BJ (cell line): ENCODE results near the gene APOC1. TPM values are rescaled to one million over a fixed set of nuclear protein-coding genes. Genes with fewer than 3 reads are reported as not detected.
A peak's percentile ranks its signal among the peaks of the same experiment; 100 is the strongest.
"Not testable (repeated sequence)": the region's sequence is repeated elsewhere in the genome, so short reads cannot be mapped to it uniquely, and the experiment has no call there.

Experiments
- CTCF ChIA-PET: fragments of 350-600 bp; formaldehyde crosslinking; extraction: SDS; loops from one replicate; lab custom pipeline; 2021; ENCODE audit warnings: antibody characterized with exemption, inconsistent platforms; lab: Yijun Ruan, JAX
- POLR2A ChIA-PET: fragments of 300-600 bp; sonication (Branson Sonifier 250); formaldehyde crosslinking; extraction: SDS; loops from one replicate; lab custom pipeline; 2021; ENCODE audit warnings: antibody characterized with exemption; lab: Charles Lee
- DNase-seq: peaks from one replicate; pipeline ENCODE4 v3.0.0-alpha.2; 2011; ENCODE audit warnings: low read depth
- H3K27me3 ChIP-seq: 2 replicates; pipeline ENCODE4 v1.6.0; 2011; ENCODE audit warnings: low read length; ENCODE audit not compliant: control insufficient read depth, insufficient read depth
- H3K36me3 ChIP-seq: 2 replicates; pipeline ENCODE4 v1.5.1; 2011; ENCODE audit warnings: low read length; ENCODE audit not compliant: control insufficient read depth, insufficient read depth
- H3K4me3 ChIP-seq: 2 replicates; pipeline ENCODE4 v1.5.1; 2011; ENCODE audit warnings: low read depth, mild to moderate bottlenecking, control low read depth, low read length
- polyA minus RNA-seq: library from RNA; depleted of rRNA, polyadenylated mRNA; stranded (reverse); fragments of >200 nt; gene quantifications from 2 replicates; pipeline ENCODE4 v1.2.3, GENCODE V29; 2011; rRNA and poly(A)+ RNA removed
- polyA plus RNA-seq: library from polyadenylated mRNA; depleted of rRNA; stranded (reverse); fragments of >200 nt; gene quantifications from 2 replicates; pipeline ENCODE4 v1.2.3, GENCODE V29; 2011; rRNA removed
- TF ChIP-seq, protein P1 (sequence below): IDR thresholded peaks from 2 replicates; pipeline ENCODE4 v1.5.1; 2011; ENCODE audit warnings: low read depth, mild to moderate bottlenecking, control low read depth, inconsistent platforms, low read length, moderate library complexity; ENCODE audit not compliant: insufficient read depth

Gene APOC1
- polyA plus RNA-seq = 3.8 and 4.9 TPM in 2 replicates
- 2.2 TPM in 1 of 2 replicates, not detected in the other for polyA minus RNA-seq

DNA sequence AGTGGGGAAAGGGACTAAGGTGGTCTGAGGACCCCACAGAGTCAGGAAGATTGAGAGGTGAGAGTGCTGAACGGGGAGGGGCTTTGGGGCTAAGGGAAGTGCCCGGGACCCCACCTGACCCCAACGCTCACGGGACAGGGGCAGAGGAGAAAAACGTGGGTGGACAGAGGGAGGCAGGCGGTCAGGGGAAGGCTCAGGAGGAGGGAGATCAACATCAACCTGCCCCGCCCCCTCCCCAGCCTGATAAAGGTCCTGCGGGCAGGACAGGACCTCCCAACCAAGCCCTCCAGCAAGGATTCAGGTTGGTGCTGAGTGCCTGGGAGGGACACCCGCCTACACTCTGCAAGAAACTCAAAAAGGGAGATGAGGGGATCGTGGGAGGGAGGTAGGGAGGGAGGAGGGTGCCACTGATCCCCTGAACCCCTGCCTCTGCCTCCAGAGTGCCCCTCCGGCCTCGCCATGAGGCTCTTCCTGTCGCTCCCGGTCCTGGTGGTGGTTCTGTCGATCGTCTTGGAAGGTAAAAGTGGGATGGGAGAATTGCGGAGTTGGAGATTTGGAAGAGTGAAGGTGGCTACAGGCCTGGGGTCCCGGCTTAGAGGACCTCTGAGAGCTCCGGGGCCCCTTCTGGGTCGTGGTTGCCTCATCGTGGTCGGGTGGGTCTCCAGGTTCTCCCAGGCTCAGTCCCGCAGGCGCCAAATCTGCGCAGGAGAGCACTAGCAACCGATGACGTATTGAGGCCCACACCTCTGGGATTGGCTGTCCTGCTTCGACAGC, at the start of gene APOC1:
TSS of gene APOC1 (plus strand) at position 176 of the 774 bp plus-strand sequence. CDS start at position 460, 284 bp downstream.
- not testable (repeated sequence) for H3K27me3 ChIP-seq, H3K36me3 ChIP-seq
- ChIA-PET CTCF (interaction anchor here (0.5 to 2.7 kb wide), 4 partner anchors 11 to 616 kb away, joined by 3 to 10 read pairs (median 3); no protein-coding TSS in a partner anchor), POLR2A (interaction anchor here (0.6 kb wide), 2 partner anchors 37 to 488 kb away, joined by 3 to 4 read pairs; no protein-coding TSS in a partner anchor)
- DNase-seq = peak; percentile 25
- peak within 1 kb of the TSS; percentile 51 for H3K4me3 ChIP-seq

DNA sequence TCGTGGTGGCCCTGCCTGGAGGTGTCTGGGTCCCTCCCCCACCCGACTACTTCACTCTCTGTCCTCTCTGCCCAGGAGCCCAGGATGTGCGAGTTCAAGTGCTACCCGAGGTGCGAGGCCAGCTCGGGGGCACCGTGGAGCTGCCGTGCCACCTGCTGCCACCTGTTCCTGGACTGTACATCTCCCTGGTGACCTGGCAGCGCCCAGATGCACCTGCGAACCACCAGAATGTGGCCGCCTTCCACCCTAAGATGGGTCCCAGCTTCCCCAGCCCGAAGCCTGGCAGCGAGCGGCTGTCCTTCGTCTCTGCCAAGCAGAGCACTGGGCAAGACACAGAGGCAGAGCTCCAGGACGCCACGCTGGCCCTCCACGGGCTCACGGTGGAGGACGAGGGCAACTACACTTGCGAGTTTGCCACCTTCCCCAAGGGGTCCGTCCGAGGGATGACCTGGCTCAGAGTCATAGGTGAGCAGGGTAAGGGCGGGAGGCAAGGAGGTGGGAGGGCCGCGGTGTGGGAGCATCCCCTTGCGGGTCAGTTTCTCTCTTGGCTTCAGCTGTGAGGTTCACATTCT, 49.1 kb upstream of the APOC1 start:
- Histone ChIP-seq H3K36me3 (peaks cover 15% of the 10 kb centered on the region), H3K27me3 (no peaks in the 10 kb centered on the region), H3K4me3 (no peak overlapping the region)
- CTCF ChIA-PET = no interaction called here
- DNase-seq = no peak
- POLR2A ChIA-PET = no interaction called here
- TF ChIP-seq, protein P1, sequence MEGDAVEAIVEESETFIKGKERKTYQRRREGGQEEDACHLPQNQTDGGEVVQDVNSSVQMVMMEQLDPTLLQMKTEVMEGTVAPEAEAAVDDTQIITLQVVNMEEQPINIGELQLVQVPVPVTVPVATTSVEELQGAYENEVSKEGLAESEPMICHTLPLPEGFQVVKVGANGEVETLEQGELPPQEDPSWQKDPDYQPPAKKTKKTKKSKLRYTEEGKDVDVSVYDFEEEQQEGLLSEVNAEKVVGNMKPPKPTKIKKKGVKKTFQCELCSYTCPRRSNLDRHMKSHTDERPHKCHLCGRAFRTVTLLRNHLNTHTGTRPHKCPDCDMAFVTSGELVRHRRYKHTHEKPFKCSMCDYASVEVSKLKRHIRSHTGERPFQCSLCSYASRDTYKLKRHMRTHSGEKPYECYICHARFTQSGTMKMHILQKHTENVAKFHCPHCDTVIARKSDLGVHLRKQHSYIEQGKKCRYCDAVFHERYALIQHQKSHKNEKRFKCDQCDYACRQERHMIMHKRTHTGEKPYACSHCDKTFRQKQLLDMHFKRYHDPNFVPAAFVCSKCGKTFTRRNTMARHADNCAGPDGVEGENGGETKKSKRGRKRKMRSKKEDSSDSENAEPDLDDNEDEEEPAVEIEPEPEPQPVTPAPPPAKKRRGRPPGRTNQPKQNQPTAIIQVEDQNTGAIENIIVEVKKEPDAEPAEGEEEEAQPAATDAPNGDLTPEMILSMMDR = no peak

DNA sequence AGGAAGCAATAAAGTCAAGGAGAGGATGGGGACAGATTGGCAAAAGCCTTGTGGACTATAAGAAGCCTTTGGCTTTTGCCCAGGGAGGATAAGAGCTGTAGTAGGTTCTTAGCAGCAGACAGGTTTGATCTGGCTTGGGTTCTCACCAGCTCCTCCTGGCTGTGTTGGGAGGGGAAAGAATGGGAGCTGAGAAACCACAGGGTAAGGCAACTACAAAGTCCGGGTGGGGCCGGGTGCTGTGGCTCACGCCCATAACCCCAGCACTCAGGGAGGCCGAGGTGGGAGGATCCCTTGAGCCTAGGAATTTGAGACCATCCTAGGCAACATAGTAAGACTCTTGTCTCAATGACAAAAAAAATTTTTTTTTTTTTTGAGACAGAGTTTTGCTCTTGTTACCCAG, 47.7 kb upstream of the APOC1 start:
- no peak overlapping the region for H3K4me3 ChIP-seq
- H3K27me3 ChIP-seq = no peaks in the 10 kb centered on the region
- TF ChIP-seq, protein P1 = no peak
- DNase-seq = no peak
- peaks cover 13% of the 10 kb centered on the region for H3K36me3 ChIP-seq
- CTCF ChIA-PET = interaction anchor here (1.5 kb wide), 1 partner anchor 18 kb away, joined by 3 read pairs; no protein-coding TSS in a partner anchor
- POLR2A ChIA-PET = no interaction called here

DNA sequence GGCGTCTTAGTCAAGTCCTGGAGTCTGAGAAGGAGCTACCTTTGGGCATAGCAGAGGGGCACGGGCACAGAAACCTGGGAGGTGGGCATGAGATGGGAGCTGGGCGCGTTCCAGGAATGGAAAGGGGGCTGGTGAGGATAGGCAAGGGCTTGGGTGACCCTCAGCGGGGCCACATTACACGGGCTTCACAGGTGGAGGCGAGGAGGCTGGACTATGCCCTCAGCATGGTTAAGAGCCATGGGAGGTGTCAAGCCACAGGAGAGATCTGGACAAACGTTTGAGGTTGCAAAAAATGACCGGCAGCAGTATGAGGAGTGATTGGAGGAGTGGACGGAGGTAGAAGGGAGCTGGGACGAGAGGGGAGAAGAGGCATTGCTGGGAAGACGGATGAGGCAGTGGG, 46.8 kb upstream of the APOC1 start:
- DNase-seq = no peak
- Histone ChIP-seq H3K27me3 (no peaks in the 10 kb centered on the region), H3K36me3 (peaks cover 18% of the 10 kb centered on the region), H3K4me3 (no peak overlapping the region)
- POLR2A ChIA-PET = no interaction called here
- TF ChIP-seq, protein P1 = no peak
- CTCF ChIA-PET = no interaction called here

DNA sequence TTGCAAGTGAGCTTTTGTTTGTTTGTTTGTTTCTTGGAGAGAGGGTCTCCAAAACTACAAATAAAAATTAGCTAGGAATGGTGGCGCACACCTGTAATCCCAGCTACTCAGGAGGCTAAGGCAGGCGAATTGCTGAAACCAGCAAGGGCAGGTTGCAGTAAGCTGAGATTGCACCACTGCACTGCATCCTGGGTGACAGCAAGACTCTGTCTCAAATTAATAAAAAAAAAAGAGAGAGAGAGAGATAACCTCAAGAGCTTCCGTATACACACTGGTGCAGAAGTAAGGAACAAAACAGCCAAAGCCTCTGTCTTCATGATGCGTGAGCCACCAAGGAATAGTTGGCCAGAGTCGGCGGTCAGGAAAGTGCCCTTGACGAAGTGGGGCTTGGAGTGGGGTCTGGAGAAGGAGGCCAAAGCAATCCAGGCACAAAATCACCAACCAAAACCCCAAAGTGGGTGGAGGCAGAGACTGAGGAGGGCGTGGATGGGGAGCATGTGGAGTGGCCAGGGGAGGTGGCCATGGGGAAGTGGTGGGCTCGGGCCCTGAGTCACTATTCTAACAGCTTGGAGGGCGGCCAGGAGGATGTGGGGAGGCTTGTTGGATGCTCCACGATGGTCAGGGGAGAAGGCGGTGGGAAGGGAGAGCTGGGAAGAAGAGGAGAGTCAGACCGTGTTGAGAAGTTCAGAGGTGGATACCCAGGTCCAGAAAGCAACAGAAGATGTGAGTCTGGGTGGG, 44.5 kb upstream of the APOC1 start:
- peaks cover 36% of the 10 kb centered on the region for H3K36me3 ChIP-seq
- no peak for DNase-seq
- H3K27me3 ChIP-seq = no peaks in the 10 kb centered on the region
- ChIA-PET POLR2A (interaction anchor here (0.6 kb wide), 1 partner anchor 150 kb away, joined by 5 read pairs; no protein-coding TSS in a partner anchor), CTCF (no interaction called here)
- TF ChIP-seq, protein P1 = no peak
- H3K4me3 ChIP-seq = no peak overlapping the region
